ENCODE data around the gene SYNC.

SYNC gene

DNA sequence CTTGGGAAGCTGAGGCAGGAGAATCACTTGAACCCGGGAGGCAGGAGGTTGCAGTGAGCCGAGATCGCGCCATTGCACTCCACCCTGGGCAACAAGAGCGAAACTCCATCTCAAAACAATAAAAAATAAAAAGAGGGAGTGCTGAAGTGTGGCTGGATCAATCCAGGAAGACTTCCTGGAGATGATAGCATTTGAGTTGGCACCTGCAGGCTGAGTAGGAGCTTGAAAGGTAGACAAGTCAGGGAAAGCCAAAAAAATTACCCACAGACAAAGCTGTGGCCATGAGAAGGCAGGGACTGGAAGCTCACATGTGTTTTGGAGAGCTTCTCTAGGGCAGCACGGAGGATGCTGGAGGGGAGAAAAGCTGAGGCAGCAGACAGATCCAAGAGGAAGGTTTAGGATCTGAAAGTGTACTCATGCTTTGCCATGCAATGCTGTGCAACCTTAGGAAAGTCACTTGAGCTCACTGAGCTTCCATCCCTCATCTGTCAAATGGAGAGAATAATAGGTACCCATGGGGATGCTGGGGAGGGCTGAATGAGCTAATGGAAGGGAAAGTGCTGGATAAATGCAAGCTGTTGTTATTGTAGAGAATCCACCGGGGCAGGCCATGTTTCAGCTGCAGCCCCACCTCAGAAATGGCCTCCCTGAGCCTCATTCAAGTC lies 26.0 kb upstream of the SYNC start:
- H2AFZ ChIP-seq (ENCODE audit: low read length): no peak overlapping the region
- H3K9me3 ChIP-seq (ENCODE audit: low read length): no peaks in the 10 kb centered on the region

DNA sequence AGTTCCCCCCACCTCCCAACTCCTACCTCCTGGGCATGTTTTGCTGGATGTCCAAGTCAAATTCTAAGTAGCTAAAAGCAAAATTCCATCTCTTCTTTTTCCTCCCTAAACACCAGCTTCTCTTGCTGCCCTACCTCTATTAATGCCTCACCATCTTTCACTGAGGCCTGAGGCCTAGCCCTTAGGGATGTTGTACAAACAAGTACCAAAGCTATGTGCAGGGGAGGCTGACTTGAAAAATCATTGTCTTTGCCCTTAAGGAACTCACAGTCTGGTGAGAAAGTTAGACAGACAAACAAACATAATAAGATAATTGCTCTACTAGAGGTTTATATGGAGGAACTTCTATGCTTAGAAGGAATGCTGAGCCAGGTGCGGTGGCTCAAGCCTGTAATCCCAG lies 25.3 kb upstream of the SYNC start:
- Histone ChIP-seq H3K27me3 (ENCODE audit: insufficient read depth, low read length) (peaks cover 4% of the 10 kb centered on the region; the same call in 1 of the 2 replicates), H3K79me2 (ENCODE audit: insufficient read depth, low read length) (no peaks in the 10 kb centered on the region), H3K4me1 (ENCODE audit: insufficient read depth, low read length, severe bottlenecking) (no peaks in the 10 kb centered on the region), H2AFZ (ENCODE audit: low read length) (no peak overlapping the region), H3K36me3 (ENCODE audit: insufficient read depth, low read length) (no peaks in the 10 kb centered on the region), H3K4me3 (ENCODE audit: low read depth, low read length, poor library complexity, severe bottlenecking) (no peak overlapping the region), H3K9me2 (ENCODE audit: low read depth, low read length) (no peaks in the 10 kb centered on the region), H3K4me2 (ENCODE audit: low read length) (no peak overlapping the region), H4K20me1 (ENCODE audit: insufficient read depth, low read length) (no peaks in the 10 kb centered on the region), H3K9ac (ENCODE audit: low read length) (no peak overlapping the region), H3K27ac (ENCODE audit: low read depth, low read length, poor library complexity, severe bottlenecking) (no peak overlapping the region), H3F3A (ENCODE audit: insufficient read depth, low read length) (no peaks in the 10 kb centered on the region), H3K9me3 (ENCODE audit: low read length) (no peaks in the 10 kb centered on the region)
- TF ChIP-seq, protein P1, sequence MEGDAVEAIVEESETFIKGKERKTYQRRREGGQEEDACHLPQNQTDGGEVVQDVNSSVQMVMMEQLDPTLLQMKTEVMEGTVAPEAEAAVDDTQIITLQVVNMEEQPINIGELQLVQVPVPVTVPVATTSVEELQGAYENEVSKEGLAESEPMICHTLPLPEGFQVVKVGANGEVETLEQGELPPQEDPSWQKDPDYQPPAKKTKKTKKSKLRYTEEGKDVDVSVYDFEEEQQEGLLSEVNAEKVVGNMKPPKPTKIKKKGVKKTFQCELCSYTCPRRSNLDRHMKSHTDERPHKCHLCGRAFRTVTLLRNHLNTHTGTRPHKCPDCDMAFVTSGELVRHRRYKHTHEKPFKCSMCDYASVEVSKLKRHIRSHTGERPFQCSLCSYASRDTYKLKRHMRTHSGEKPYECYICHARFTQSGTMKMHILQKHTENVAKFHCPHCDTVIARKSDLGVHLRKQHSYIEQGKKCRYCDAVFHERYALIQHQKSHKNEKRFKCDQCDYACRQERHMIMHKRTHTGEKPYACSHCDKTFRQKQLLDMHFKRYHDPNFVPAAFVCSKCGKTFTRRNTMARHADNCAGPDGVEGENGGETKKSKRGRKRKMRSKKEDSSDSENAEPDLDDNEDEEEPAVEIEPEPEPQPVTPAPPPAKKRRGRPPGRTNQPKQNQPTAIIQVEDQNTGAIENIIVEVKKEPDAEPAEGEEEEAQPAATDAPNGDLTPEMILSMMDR (IDR thresholded peaks at IDR 0.05; ENCODE audit: low read length): no peak
- TF ChIP-seq EZH2 (IDR thresholded peaks at IDR 0.05; ENCODE audit: borderline replicate concordance, low read length): no peak

More for the DNA sequence above, 26.0 kb upstream of the SYNC start:
- Histone ChIP-seq H3K4me2 (ENCODE audit: low read length) (no peak overlapping the region), H3K9ac (ENCODE audit: low read length) (no peak overlapping the region), H3K4me1 (ENCODE audit: insufficient read depth, low read length, severe bottlenecking) (no peaks in the 10 kb centered on the region), H3F3A (ENCODE audit: insufficient read depth, low read length) (no peaks in the 10 kb centered on the region), H3K79me2 (ENCODE audit: insufficient read depth, low read length) (no peaks in the 10 kb centered on the region), H3K9me2 (ENCODE audit: low read depth, low read length) (no peaks in the 10 kb centered on the region), H3K27me3 (ENCODE audit: insufficient read depth, low read length) (peaks cover 4% of the 10 kb centered on the region; the same call in 1 of the 2 replicates), H3K27ac (ENCODE audit: low read depth, low read length, poor library complexity, severe bottlenecking) (no peak overlapping the region), H3K36me3 (ENCODE audit: insufficient read depth, low read length) (no peaks in the 10 kb centered on the region), H3K4me3 (ENCODE audit: low read depth, low read length, poor library complexity, severe bottlenecking) (no peak overlapping the region), H4K20me1 (ENCODE audit: insufficient read depth, low read length) (no peaks in the 10 kb centered on the region)
- TF ChIP-seq, protein P1 (IDR thresholded peaks at IDR 0.05; ENCODE audit: low read length): no peak
- no peak for TF ChIP-seq EZH2 (IDR thresholded peaks at IDR 0.05; ENCODE audit: borderline replicate concordance, low read length)

DNA sequence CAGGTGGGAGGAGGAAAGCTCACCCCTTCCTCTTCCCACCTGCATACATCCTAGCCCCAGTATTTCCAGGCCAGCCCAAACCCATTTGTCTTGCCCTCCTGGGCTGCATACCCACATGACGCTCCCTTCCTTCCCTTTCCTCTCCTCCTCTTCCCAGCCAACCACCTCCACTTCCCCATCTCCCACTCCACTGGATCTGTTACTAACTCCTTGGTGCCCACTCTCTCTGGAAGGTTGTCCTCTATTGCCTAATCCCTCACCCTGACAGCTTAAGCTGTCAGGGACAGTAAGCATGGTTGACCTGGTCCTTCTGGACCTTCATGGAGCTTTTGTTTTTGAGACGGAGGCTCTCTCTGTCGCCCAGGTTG lies 23.0 kb upstream of the SYNC start:
- no peak for TF ChIP-seq EZH2 (IDR thresholded peaks at IDR 0.05; ENCODE audit: borderline replicate concordance, low read length)
- TF ChIP-seq, protein P1 (IDR thresholded peaks at IDR 0.05; ENCODE audit: low read length): no peak

More for the DNA sequence above, 23.0 kb upstream of the SYNC start:
- no peak overlapping the region for H3K4me3 ChIP-seq (ENCODE audit: low read depth, low read length, poor library complexity, severe bottlenecking)
- H3K36me3 ChIP-seq (ENCODE audit: insufficient read depth, low read length): no peaks in the 10 kb centered on the region
- no peak overlapping the region for H3K27ac ChIP-seq (ENCODE audit: low read depth, low read length, poor library complexity, severe bottlenecking)
- H4K20me1 ChIP-seq (ENCODE audit: insufficient read depth, low read length): no peaks in the 10 kb centered on the region
- no peak overlapping the region for H3K9ac ChIP-seq (ENCODE audit: low read length)
- peaks cover 4% of the 10 kb centered on the region; the same call in 1 of the 2 replicates for H3K27me3 ChIP-seq (ENCODE audit: insufficient read depth, low read length)
- no peaks in the 10 kb centered on the region for H3K9me3 ChIP-seq (ENCODE audit: low read length)
- no peak overlapping the region for H2AFZ ChIP-seq (ENCODE audit: low read length)
- no peaks in the 10 kb centered on the region for H3K4me1 ChIP-seq (ENCODE audit: insufficient read depth, low read length, severe bottlenecking)
- H3K4me2 ChIP-seq (ENCODE audit: low read length): no peak overlapping the region
- H3F3A ChIP-seq (ENCODE audit: insufficient read depth, low read length): no peaks in the 10 kb centered on the region
- no peaks in the 10 kb centered on the region for H3K9me2 ChIP-seq (ENCODE audit: low read depth, low read length)
- no peaks in the 10 kb centered on the region for H3K79me2 ChIP-seq (ENCODE audit: insufficient read depth, low read length)
